CD4-positive, alpha-beta T cell (primary cell): Measurements from ENCODE around the gene PLCL1. TPM values are rescaled to one million over a fixed set of nuclear protein-coding genes. Genes with fewer than 3 reads are reported as not detected.
A peak's percentile ranks its signal among the peaks of the same experiment; 100 is the strongest.

Experiments used
- ATAC-seq: fragments of 200-7000 bp; cut with Tn5 transposase; one replicate; pipeline ENCODE4 v1.10.0; 2022; ENCODE audit warnings: mild to moderate bottlenecking; ENCODE audit not compliant: poor library complexity
- CTCF ChIA-PET: fragments of 350-600 bp; sonication (Branson Sonifier 250); formaldehyde crosslinking; loops from one replicate; lab custom pipeline; 2021; ENCODE audit warnings: antibody characterized with exemption, inconsistent platforms; lab: Charles Lee
- POLR2A ChIA-PET: fragments of 350-600 bp; sonication (Branson Sonifier 250); formaldehyde crosslinking; loops from one replicate; lab custom pipeline; 2021; ENCODE audit warnings: antibody characterized with exemption, inconsistent platforms; lab: Charles Lee
- DNase-seq, 14 experiments: peaks; one replicate each; pipeline ENCODE4 v3.0.0-alpha.2; 2013 to 2020; ENCODE audit warnings: mixed read lengths in 2 of 14
- H3K27ac ChIP-seq, 2 donors: one replicate each; pipeline versions ENCODE4 v1.5.1 to v1.7.0; 2013; ENCODE audit warnings: low read length in 2 of 2, low read depth in 1 of 2, mild to moderate bottlenecking in 1 of 2
- H3K27me3 ChIP-seq, 2 experiments: 1 replicate in 1 of 2; 2 replicates in 1 of 2; pipeline versions ENCODE4 v1.6.1 to v1.7.0; 2013; ENCODE audit warnings: low read length in 2 of 2, control low read depth in 1 of 2, mild to moderate bottlenecking in 1 of 2, moderate library complexity in 1 of 2; ENCODE audit not compliant: insufficient read depth in 2 of 2, control insufficient read depth in 1 of 2
- H3K36me3 ChIP-seq: one replicate; pipeline ENCODE4 v1.6.1; 2013; ENCODE audit warnings: low read length, control low read depth; ENCODE audit not compliant: insufficient read depth
- H3K4me1 ChIP-seq: one replicate; pipeline ENCODE4 v1.6.1; 2013; ENCODE audit warnings: low read length, control low read depth; ENCODE audit not compliant: insufficient read depth
- H3K4me3 ChIP-seq: one replicate; pipeline ENCODE4 v1.5.1; 2013; ENCODE audit warnings: mild to moderate bottlenecking, low read length, moderate library complexity
- H3K9me3 ChIP-seq, 2 experiments: 1 replicate in 1 of 2; 2 replicates in 1 of 2; pipeline versions ENCODE4 v1.6.1 to v1.7.0; 2013; ENCODE audit warnings: low read length in 2 of 2, mild to moderate bottlenecking in 2 of 2, control low read depth in 1 of 2, moderate library complexity in 1 of 2; ENCODE audit not compliant: control insufficient read depth in 1 of 2, insufficient read depth in 1 of 2
- H3K27ac Mint-ChIP-seq: one replicate; pipeline ENCODE4 v1.8.0; 2020; ENCODE audit warnings: mixed read lengths
- H3K27me3 Mint-ChIP-seq: one replicate; pipeline ENCODE4 v1.8.0; 2021; ENCODE audit warnings: mixed read lengths
- H3K36me3 Mint-ChIP-seq: one replicate; pipeline ENCODE4 v1.8.0; 2021; ENCODE audit warnings: low read depth, mixed read lengths
- H3K4me1 Mint-ChIP-seq: one replicate; pipeline ENCODE4 v1.8.0; 2021; ENCODE audit warnings: low read depth, mixed read lengths
- H3K4me3 Mint-ChIP-seq: one replicate; pipeline ENCODE4 v1.8.0; 2020; ENCODE audit warnings: mild to moderate bottlenecking, mixed read lengths
- H3K9me3 Mint-ChIP-seq: one replicate; pipeline ENCODE4 v1.8.0; 2020; ENCODE audit warnings: mixed read lengths
- intact Hi-C, 2 experiments: fragments of 100-400 bp; cut with DNase I in 1 of 2; cut with micrococcal nuclease in 1 of 2; formaldehyde crosslinking; loops; one replicate each; pipeline versions ENCODE4 v1.15.1 to v1.9.0; 2023 to 2025; cut with DNase I, micrococcal nuclease
- total RNA-seq, 174 experiments: library from RNA in 2 of 174; stranded (reverse) in 2 of 174; gene quantifications; one replicate each; pipeline ENCODE4 v1.2.3 and lab custom pipeline; 2021 to 2026
- TF ChIP-seq, protein P1 (sequence below): fragments of 200-600 bp; IDR thresholded peaks from one replicate; pipeline ENCODE4 v1.8.0; 2022; ENCODE audit warnings: antibody characterized with exemption, mild to moderate bottlenecking

The PLCL1 gene
- total RNA-seq, 2 experiments from 2014 or later = 27.0 to 28.3 TPM

DNA sequence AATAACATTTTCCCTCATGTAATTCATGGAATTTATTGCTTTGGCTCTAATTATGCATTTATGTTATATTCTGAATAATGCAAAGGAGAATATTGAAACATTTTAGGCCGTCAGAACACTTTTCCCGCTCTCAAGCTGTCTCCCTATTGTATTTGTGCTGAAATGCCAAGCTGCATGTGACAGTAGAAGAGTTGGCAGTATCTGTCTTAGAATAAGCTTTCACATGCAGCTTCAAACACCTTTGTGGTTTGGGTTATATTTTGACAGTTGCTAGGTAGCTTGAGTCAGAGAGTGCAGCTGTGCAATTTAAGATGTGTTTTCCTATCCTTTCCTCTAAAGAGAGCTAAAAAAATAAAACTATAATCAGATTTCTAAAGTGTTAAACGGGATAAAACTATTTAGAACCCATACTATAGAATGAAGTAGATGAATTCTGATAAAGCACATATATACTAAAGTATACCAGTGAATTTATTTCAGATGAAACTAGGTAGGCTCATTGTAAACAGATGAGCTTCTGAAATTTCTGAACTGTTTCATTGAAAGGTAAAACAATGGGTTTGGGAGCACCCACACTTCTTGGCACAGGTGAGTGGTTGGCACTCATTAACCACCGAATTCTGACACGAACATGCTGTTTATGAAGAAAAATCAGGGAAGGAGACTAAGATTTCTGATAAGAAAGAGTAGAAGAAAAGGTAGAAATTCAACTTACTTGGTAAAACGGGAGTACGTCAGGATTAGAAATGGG, 43.4 kb downstream of the PLCL1 start:
- no peaks in the 10 kb centered on the region for H3K9me3 Mint-ChIP-seq
- H3K4me1 Mint-ChIP-seq = peaks cover 92% of the 10 kb centered on the region
- H3K9me3 ChIP-seq = no peaks in the 10 kb centered on the region
- POLR2A ChIA-PET = interaction anchor here (0.7 to 4.5 kb wide), 17 partner anchors 9 to 217 kb away, joined by 3 to 35 read pairs (median 4); partner anchors contain the start of gene PLCL1
- DNase-seq (peak in 5 of 14 experiments; percentile 14 to 79 (median 71)), ATAC-seq (peak; percentile 93)
- peak overlapping the region; percentile 94 for H3K27ac Mint-ChIP-seq
- CTCF ChIA-PET = interaction anchor here (0.7 to 1.2 kb wide), 2 partner anchors 9 to 18 kb away, joined by 3 to 5 read pairs; no protein-coding TSS in a partner anchor
- peak overlapping the region; percentile 63 to 75 for H3K27ac ChIP-seq
- H3K36me3 ChIP-seq = no peaks in the 10 kb centered on the region
- no peaks in the 10 kb centered on the region for H3K27me3 Mint-ChIP-seq
- intact Hi-C loops = loop anchor here in 1 of 2 experiments (2.0 kb wide), 1 partner anchor 21 kb away; no protein-coding TSS in a partner anchor
- no peaks in the 10 kb centered on the region for H3K36me3 Mint-ChIP-seq
- H3K4me1 ChIP-seq = peaks cover 24% of the 10 kb centered on the region
- no peaks in the 10 kb centered on the region for H3K27me3 ChIP-seq
- TF ChIP-seq, protein P1, sequence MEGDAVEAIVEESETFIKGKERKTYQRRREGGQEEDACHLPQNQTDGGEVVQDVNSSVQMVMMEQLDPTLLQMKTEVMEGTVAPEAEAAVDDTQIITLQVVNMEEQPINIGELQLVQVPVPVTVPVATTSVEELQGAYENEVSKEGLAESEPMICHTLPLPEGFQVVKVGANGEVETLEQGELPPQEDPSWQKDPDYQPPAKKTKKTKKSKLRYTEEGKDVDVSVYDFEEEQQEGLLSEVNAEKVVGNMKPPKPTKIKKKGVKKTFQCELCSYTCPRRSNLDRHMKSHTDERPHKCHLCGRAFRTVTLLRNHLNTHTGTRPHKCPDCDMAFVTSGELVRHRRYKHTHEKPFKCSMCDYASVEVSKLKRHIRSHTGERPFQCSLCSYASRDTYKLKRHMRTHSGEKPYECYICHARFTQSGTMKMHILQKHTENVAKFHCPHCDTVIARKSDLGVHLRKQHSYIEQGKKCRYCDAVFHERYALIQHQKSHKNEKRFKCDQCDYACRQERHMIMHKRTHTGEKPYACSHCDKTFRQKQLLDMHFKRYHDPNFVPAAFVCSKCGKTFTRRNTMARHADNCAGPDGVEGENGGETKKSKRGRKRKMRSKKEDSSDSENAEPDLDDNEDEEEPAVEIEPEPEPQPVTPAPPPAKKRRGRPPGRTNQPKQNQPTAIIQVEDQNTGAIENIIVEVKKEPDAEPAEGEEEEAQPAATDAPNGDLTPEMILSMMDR = no peak
- H3K4me3 Mint-ChIP-seq = peak overlapping the region; percentile 71
- H3K4me3 ChIP-seq = no peak overlapping the region

DNA sequence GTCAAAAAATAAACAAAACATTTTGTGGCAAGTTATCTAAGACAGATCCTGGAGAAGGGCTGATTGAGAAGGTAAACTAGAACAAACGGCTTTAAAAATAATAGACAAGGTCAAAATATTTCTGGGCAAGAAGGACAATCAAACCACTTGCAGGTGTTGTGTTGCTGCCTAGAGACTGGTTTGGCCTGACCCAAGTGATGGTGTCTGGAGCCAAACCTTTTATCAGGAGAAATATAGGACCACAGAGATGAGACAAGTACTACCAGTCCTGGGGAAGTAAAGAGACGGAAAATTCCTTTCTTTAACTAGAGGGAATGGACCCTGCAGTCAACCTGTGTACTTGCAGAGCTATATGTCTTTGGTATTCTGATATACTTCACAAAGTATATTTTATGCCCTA, 44.2 kb downstream of the PLCL1 start:
- Mint-ChIP-seq H3K4me1 (peaks cover 92% of the 10 kb centered on the region), H3K27me3 (no peaks in the 10 kb centered on the region), H3K27ac (peak overlapping the region; percentile 94), H3K9me3 (no peaks in the 10 kb centered on the region), H3K4me3 (peak overlapping the region; percentile 71), H3K36me3 (no peaks in the 10 kb centered on the region)
- ChIA-PET CTCF (no interaction called here), POLR2A (interaction anchor here (1.0 to 4.5 kb wide), 5 partner anchors 10 to 44 kb away, joined by 3 to 35 read pairs (median 6); partner anchors contain the start of gene PLCL1)
- Histone ChIP-seq H3K27ac (peak overlapping the region; percentile 63 to 75), H3K36me3 (no peaks in the 10 kb centered on the region), H3K27me3 (no peaks in the 10 kb centered on the region), H3K4me1 (peaks cover 24% of the 10 kb centered on the region), H3K4me3 (no peak overlapping the region), H3K9me3 (no peaks in the 10 kb centered on the region)
- intact Hi-C loops = no loop called here
- TF ChIP-seq, protein P1 = no peak
- DNase-seq (no peak), ATAC-seq (no peak)

DNA sequence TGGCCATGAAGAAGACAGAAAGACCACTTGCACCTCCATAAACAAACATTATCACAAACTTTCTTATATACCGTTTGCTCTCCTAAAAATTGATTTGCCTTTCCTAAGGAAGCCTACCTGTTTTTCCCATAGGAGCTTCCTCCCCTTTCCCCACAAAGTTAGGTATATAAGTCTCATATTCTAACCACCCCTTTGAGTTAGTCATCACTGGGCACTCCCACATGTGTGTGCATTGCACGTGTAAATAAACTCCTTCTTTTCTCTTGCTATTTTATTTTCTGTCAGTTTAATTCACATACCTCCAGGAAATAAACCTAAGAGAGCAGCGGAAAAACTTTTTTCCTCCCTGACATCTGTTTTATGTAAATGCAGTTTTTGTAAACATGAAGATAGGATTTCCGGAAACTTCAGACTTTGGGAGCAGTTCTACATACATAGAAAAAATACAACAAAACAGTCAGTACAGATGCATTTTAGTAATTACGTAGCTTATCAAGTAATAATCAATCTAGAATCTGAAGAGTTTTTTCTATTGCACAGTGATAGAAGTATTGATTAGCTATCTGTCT, 46.6 kb downstream of the PLCL1 start:
- Mint-ChIP-seq H3K27me3 (no peaks in the 10 kb centered on the region), H3K4me3 (peak overlapping the region; percentile 30), H3K36me3 (no peaks in the 10 kb centered on the region), H3K27ac (peak overlapping the region; percentile 94), H3K4me1 (peaks cover 96% of the 10 kb centered on the region), H3K9me3 (no peaks in the 10 kb centered on the region)
- no peak overlapping the region for H3K27ac ChIP-seq
- no peaks in the 10 kb centered on the region for H3K36me3 ChIP-seq
- ChIA-PET CTCF (interaction anchor here (1.2 to 1.8 kb wide), 3 partner anchors 9 to 26 kb away, joined by 3 to 5 read pairs (median 4); no protein-coding TSS in a partner anchor), POLR2A (interaction anchor here (0.6 kb wide), 1 partner anchor 1250 kb away, joined by 3 read pairs; no protein-coding TSS in a partner anchor)
- ATAC-seq (no peak), DNase-seq (no peak)
- peaks cover 24% of the 10 kb centered on the region for H3K4me1 ChIP-seq
- H3K4me3 ChIP-seq = no peak overlapping the region
- intact Hi-C loops = loop anchor here in 1 of 2 experiments (2.0 kb wide), 1 partner anchor 16 kb away; no protein-coding TSS in a partner anchor
- no peaks in the 10 kb centered on the region for H3K27me3 ChIP-seq
- TF ChIP-seq, protein P1 = no peak
- H3K9me3 ChIP-seq = no peaks in the 10 kb centered on the region
